Activated T-helper 1 cell treated with anti-CD3 and anti-CD28 coated beads, Interleukin-2, amount 50 U/mL, for 16 hours (primary cell): ENCODE measurements around the gene POLR1C.
A peak's percentile ranks its signal among the peaks of the same experiment; 100 is the strongest.
"Not testable (repeated sequence)": the region's sequence is repeated elsewhere in the genome, so short reads cannot be mapped to it uniquely, and the experiment has no call there.

Source experiments
- DNase-seq, 2 donors: peaks; one replicate each; pipeline ENCODE4 v3.0.0-alpha.2; 2020; ENCODE audit warnings: low read depth in 1 of 2, low spot score in 1 of 2

POLR1C gene

GRCh38 chr6:43516697-43517504 is at the start of gene POLR1C, which contains the start of gene YIPF3:
POLR1C (plus strand) TSS chr6:43517089; CDS start chr6:43517110, 21 bp downstream.
YIPF3 (minus strand) TSS chr6:43516926; CDS start chr6:43516807, 119 bp downstream.
- peak; percentile 92 to 94 for DNase-seq

GRCh38 chr6:43467265-43467664 is 49.6 kb upstream of the POLR1C start:
- DNase-seq, result not testable (repeated sequence)

GRCh38 chr6:43467752-43468151 is 49.1 kb upstream of the POLR1C start:
- no peak for DNase-seq

DNA sequence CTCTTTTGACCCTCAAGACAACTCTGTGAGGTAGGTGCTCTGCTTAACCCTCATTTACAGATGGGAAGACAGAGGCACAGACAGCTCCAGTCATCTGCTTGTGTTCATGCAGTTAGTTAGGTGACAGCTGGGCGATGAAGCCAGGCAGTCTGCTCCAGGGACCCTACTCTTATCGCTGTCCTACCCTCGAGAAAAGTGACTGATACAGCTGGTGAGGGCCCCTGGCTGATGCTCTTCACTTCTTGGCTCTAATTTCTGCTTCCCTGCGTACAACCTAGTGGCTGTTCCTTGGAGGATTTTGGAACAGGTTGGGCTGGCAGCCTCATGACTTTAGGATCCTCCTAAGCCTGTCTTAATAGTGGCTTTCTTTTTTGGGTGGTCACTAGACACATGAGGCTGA is 48.6 kb upstream of the POLR1C start:
- no peak for DNase-seq

GRCh38 chr6:43468748-43469681 is 47.9 kb upstream of the POLR1C start:
- DNase-seq, result no peak

- no peak for DNase-seq
These were observed 46.9 kb upstream of the POLR1C start for GRCh38 chr6:43469947-43470346.

DNA sequence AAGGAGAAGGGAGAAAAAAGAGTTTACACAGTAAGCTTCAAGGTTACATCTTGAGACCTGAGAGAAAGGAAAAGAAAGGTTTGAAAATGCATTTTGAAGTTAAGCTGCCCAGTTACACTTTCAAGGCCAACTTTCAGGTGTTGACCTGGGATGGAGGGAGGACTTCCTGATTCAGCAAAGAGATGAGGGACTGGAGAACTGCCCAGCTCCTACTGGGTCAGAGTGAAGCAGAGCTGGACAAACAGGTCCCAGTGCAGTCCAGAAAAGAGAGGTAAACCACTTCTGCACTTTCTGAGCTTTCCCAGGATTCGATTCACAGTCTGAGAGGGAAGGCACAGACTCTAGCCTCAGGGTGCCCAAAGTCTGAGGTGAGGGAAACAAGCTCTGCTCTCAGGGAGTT is 45.5 kb upstream of the POLR1C start:
- DNase-seq, result no peak

DNA sequence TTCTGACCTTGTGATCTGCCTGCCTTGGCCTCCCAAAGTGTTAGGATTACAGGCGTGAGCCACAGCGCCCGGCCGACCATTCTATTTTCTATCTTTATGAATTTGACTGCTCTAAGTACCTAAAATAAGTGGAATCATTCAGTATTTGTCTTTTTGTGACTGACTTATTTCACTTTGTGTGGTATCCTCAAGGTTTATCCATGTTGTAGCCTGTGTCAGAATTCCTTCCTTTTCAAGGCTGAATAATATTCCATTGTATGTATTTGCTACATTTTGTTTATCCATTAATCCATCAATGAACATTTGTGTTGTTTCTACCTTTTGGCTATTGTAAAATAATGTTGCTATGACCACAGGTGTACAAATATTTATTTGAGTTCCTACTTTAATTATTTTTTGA is 44.4 kb upstream of the POLR1C start:
- DNase-seq, result no peak

GRCh38 chr6:43475516-43475915 is 41.4 kb upstream of the POLR1C start:
- DNase-seq, result no peak

DNA sequence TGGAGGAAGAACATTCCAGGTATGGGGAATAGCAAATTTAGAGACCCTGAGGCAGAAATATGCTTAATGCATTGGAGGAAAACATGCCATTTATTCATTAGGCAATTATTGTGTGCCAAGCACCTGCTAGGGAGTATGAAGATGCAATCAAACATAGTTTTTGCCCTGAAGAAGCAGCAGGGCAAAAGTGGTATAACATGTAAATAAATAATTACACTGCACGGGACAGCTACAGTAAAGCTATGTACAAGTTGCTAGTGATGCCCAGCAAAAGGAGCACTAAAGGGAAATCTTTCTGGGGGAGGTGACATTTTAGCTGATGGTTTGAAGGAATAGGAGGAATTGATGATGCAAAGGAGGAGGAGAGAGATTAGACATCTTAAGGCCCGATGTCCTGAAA is 40.1 kb upstream of the POLR1C start:
- no peak for DNase-seq

DNA sequence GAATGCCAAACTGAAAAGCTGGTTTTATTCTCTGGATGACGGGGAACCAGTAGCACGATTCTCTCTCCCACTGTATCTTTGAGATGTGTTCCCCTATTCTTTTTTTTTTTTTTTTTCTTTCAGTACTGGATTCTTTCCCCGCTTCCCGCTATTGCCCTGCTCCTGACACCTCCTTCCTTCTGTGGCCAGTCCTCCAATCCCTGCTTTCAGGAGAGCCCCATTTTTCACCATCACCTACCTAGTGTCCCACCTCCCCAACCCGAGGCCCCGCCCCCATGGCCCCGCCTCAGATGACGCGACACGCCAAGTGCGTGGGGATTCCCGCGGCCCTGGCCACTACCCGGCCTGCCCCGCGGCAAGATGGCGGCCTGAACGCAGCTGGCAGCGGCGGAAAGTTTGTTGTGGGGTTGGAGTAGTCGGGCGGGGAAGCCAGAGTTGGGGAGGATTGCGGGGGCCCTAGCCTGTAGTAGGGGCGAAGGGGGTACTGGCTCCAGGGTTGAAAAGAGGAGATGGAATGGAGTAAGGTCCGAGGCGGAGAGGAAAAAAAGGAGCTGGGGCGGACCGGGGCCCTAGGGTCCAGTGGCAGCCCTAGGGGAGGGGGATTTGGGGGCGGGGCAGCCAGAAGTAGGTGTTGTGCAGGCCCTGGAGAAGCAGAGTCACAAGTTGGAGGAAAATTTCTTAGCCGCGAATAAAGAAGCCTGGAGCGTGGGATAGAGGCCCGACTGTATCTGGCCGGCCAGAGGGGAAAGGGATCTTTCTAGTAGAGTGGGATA is 39.5 kb upstream of the POLR1C start, which contains the start of gene TJAP1:
TSS of gene TJAP1 (plus strand) at position 336 of the 773 bp plus-strand sequence. CDS start 21,432 bp downstream, outside the sequence.
- peak; percentile 93 to 96 for DNase-seq

DNA sequence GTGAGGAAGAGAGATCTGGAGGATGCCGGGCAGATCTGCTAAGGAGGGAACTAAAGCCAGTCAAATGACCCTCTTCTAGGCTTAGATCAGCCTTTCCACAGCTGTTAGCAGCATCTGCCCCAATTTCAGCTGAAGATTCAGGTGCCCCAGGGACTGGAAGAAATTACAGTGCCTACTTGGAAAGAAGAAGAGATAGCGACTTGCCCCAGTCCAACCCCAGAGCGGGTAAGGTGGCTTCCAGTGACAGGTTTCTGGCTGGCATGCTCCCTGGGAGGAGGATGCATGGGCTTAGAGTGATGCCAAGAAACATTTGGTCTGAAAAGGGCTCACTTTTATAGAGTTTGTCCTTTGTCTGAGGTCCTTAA is 38.9 kb upstream of the POLR1C start:
- no peak for DNase-seq

DNA sequence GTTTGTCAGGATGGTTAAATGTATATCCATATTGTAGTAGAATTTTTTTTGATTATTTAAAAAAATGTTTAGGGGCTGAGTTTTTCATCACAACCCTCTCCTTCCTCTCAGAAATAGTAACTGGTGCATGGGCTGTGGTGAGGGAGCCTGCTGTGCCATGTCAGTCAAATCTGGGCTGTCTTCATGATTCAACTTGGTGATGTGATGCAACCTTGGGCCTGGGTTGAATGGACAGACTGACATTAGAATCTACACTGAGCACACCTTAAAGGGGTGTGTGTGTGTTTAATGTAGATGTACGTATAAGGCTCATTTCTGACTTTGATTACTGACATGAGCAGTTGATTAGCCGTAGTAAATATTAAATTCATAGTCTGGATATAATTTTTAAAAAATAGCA is 35.8 kb upstream of the POLR1C start:
- DNase-seq, result no peak

DNA sequence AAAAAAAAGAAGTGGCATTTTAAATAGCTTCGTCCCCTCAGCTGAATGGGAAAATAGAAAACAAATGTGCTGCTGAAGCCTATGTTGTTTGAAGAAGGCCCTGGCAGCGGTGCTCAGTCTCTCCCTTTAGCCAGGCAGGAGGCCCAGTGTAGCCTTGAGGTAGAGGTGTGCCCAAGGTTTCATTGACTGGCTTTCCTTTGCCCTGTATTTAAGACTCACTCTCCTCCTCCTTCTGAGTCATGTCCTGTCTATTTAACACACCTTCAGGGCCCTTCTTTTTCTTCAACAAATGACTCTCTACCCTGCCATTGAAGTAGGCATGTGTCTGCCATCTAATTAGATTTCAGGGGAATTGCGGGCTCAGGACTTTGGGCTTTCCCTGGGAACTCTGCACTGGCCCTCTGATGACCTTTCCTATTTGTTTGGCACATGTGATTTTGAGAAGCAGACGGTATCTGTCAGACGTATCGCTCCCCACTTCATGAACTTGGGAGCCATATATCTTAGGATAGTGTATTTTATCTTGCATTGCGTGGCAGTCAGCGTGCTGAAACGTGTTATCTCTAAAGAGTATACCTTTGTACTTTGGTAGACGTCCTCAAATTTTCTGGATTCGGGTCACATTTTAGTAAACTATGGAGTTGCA is 35.2 kb upstream of the POLR1C start:
- DNase-seq, result no peak

- DNase-seq, result no peak
These were observed 28.1 kb upstream of the POLR1C start for GRCh38 chr6:43488667-43489276.

DNA sequence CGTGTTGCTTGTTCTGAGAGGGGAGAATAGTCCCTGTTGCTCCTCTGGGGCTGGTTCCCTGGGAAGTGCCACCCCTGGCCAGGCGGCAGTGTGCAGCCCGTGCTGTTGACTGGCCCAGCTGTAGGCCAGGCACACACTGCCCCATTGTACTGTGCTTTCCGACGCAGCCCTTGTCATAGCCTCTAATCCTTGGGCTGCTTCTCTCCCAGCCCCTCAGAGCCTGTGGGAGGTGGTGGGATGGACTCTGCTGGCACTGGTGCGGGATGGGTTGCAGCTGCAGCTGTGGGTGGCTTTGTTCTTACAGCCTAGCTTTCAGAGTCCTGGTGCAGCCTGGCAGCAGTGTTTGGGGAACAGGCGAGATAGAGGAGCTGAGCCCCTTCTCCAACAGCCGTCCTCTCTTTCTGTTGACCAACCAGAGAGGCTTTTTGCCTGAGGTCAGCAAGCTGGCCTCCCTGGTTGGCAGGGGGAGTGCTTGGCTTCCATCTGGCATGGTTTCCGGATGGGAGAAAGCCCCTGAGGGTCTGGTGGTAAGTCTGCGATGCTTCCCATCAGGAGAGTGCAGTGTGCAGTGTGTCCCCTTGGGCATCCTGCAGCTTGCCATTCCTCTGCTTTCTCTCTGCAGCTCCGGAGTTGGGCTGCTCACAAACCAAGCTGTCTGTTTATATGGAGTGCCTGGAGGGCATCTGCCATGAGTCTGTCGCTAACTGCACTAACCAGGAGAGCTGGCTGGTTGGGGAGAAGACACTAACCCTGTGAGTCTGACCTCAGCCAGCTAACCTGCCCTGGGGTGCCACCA is 27.4 kb upstream of the POLR1C start:
- DNase-seq, result no peak

- no peak for DNase-seq
These were observed 26.4 kb upstream of the POLR1C start for GRCh38 chr6:43490523-43490939.

DNA sequence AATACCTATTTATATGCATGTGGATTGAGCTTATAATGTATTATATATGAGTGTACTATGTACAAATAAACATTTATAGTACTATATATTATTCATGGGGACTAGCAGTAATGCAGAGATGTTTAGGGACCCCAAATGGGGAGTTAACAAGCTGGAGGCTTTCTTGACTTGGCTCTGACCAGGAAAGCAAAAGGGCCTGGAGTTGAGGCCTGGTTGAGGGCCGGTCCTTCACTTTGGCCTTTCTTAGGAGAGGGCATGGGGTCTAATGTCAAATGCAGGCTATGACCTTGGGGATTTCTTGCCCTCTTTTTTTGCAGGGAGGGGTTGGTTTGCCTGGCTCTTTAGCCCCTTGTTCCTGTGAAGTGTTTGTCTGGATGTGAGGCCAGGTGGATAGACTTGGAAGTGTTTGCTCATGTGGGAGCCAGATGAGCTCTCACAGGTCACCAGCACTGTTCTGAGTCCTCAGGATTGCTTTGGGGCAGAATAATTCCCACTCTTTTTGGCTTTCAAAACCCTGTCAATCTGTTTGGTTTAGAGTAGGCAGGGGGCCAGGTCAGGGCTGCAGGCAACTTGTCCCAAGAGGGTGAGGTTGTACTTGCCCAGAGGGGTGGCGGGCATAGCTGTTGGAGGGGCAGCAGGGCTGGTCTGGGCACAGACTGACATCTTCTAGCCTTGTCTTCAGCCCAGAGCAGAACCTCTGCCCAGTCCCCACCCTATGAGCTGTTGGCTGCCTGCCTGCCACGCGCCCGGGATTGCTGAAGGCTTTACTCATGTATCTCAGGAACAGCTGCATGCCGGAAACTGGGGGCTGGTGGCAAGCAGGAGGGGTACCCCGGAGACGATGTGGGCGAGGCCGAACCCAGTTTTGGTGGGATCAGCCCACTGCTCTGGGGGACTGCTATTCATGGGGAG is 24.9 kb upstream of the POLR1C start:
- DNase-seq, result no peak
